Spleen (tissue), 7 donors: ENCODE results near the gene SRRM2.

Experiments
- CTCF ChIP-seq, 11 experiments: fragments of 200-600 bp in 7 of 11; fragments of 450-650 bp in 4 of 11; sonication (generic) in 4 of 11; IDR thresholded peaks in 8 of 11; conservative IDR thresholded peaks in 3 of 11; 1 replicate in 7 of 11; 2 replicates in 4 of 11; pipeline versions ENCODE4 v1.4.0 to v1.8.0; 2016 to 2021; ENCODE audit warnings: antibody characterized with exemption in 11 of 11, inconsistent platforms in 4 of 11, mild to moderate bottlenecking in 1 of 11
- POLR2A ChIP-seq, 3 donors: fragments of 450-650 bp; IDR thresholded peaks; one replicate each; pipeline ENCODE4 v1.5.1; 2017; ENCODE audit warnings: antibody characterized with exemption in 3 of 3, mild to moderate bottlenecking in 1 of 3
- POLR2AphosphoS5 ChIP-seq, 3 donors: sonication (generic); formaldehyde crosslinking; IDR thresholded peaks; one replicate each; pipeline ENCODE4 v1.5.1; 2017; ENCODE audit warnings: antibody characterized with exemption in 3 of 3
- donor health status: DM: no; HTN: no; CAD: no; lungs with moderate emphysema.
- donor health status: DM: no; HTN: no; CAD: no.
- donor health status: DM: no; HTN: no; CAD: no.

GRCh38 chr16:2741168-2741567 is 11.3 kb upstream of the SRRM2 start:
- TF ChIP-seq POLR2A (IDR thresholded peaks at IDR 0.05) (no peak), CTCF (IDR thresholded peaks at IDR 0.05 in 8 of 11, conservative IDR thresholded peaks at IDR 0.05 in 3 of 11) (no peak), POLR2AphosphoS5 (IDR thresholded peaks at IDR 0.05) (no peak)
